D721Med (cell line): ENCODE data around the gene TEX22.

ENCODE experiments used
- DNase-seq: peaks from one replicate; pipeline ENCODE4 v3.0.0; 2011; ENCODE audit warnings: low spot score; ENCODE audit not compliant: insufficient read length
- FAIRE-seq: peaks from 2 replicates; lab custom pipeline; 2011; peaks lifted over from hg19 to GRCh38; lab: Jason Lieb, UNC
- TF ChIP-seq, protein P1 (sequence below): IDR thresholded peaks from 2 replicates; pipeline ENCODE4 v1.5.1; 2012; ENCODE audit warnings: mild to moderate bottlenecking, control low read depth; ENCODE audit not compliant: insufficient read depth; ENCODE audit errors: missing control alignments

The TEX22 gene

DNA sequence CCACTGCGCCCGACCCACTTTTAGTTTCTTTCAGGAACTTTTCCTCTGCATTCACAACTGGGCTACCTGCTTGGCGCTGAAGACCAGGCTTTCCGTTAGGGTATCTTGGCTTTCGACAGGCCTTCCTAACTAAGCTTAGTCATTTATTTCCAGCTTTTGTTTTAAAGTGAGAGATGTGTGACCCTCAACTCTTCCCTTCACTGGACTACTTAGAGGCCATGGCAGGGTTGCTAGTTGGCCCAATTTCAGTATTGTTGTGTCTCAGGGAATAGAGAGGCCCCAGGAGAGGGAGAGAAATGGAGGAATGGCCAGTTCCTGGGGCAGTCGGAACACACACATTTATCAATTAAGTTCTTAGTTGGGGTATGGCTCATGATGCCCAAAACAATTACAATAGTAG lies 31.7 kb downstream of the TEX22 start:
- TF ChIP-seq, protein P1, sequence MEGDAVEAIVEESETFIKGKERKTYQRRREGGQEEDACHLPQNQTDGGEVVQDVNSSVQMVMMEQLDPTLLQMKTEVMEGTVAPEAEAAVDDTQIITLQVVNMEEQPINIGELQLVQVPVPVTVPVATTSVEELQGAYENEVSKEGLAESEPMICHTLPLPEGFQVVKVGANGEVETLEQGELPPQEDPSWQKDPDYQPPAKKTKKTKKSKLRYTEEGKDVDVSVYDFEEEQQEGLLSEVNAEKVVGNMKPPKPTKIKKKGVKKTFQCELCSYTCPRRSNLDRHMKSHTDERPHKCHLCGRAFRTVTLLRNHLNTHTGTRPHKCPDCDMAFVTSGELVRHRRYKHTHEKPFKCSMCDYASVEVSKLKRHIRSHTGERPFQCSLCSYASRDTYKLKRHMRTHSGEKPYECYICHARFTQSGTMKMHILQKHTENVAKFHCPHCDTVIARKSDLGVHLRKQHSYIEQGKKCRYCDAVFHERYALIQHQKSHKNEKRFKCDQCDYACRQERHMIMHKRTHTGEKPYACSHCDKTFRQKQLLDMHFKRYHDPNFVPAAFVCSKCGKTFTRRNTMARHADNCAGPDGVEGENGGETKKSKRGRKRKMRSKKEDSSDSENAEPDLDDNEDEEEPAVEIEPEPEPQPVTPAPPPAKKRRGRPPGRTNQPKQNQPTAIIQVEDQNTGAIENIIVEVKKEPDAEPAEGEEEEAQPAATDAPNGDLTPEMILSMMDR = no peak
- DNase-seq (no peak), FAIRE-seq (no peak)

DNA sequence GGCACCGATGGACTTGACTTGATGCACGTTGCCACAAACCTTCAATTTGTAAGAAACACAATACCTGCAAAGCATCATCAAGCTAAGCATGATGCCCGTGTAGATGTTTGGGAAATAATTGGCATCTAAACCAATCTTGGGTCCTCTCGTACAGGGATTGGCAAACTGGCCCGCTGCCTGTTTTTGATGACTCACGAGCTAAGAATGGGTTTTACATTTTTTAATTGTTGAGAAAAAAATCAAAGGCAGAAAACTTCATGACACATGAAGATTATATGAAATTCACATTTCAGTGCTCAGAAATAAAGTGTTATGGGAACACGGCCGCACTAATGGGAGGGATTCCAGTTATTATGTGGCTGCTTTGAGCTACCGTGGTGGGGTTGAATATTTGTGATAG lies 32.2 kb downstream of the TEX22 start:
- no peak for FAIRE-seq
- DNase-seq = no peak
- TF ChIP-seq, protein P1 = no peak

DNA sequence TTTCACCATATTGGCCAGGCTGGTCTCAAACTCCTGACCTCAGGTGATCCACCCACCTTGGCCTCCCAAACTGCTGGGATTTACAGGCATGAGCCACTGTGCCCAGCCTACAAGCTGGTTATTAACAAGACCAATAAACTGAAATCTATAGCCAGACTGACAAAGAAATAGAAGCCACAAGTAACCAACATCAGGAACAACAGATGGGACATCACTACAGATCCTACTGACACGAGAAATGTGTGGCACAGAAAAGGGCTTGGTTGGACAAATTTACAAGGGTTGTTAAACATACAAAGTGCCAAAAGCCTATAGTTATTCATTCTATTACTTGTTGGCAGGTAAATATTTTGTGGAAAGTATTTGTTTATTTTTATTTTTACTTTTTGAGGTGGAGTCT lies 32.9 kb downstream of the TEX22 start:
- TF ChIP-seq, protein P1 = no peak
- DNase-seq (no peak), FAIRE-seq (no peak)

DNA sequence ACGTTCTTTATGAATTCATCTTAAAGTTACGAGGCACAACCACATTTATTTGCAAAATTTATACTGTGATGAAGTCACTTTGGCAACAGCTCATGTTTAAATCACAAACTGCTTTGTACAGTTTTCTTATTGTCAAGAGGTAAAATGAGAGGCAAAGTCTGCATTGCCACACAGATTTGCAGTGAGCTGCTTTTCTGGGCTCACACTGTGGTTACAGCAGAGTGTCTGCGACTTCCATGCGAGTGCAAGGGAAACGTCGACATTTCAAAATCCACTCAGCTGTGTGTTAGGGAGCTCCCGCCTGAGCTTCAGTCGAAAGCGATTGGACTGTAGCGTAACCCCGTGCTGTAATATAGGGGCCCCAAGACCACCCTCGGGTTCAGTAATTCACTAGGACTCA lies 34.3 kb downstream of the TEX22 start:
- FAIRE-seq = no peak
- TF ChIP-seq, protein P1 = no peak
- no peak for DNase-seq

DNA sequence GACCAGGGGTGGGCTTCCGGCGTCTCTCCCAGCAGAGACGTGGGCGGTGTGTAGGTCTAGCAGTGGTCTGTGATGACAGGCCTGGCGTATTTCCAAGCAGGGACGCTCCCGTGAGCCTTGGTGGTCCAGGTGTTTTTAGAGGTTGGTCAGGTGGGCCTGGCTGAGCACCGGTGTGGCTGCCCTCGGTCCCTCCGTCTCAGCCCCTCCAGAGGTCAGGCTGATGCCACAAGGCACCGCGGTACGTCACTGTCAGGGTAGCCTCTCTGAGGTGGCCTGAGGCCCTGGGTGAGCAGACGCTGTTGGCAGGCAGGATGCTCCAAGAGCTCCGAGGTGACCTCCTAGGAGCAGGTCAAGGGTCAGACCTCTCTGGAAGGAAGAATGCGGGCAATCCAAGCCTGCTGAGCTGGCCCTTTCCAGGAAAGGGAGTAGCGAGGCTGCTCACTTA lies 34.8 kb downstream of the TEX22 start:
- DNase-seq (no peak), FAIRE-seq (no peak)
- TF ChIP-seq, protein P1 = no peak

DNA sequence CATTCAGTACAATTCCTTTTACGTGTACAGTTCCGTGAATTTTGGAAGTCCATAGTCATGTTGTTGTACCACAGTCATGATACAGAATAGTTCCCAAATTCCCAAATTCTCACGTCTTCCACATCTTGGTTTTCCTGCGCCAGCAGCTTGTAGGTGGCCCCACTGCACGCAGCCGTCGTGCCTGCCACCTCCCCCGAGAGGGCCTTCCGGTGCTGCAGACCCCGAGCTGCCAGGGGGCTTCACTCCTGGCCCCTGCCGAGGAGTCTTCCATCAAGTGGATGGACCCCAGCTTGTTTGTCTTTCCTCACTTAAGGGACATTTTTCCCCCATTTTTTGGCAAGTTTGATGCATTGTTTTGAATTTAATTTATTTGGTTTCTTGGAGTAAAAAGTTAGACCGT lies 38.1 kb downstream of the TEX22 start:
- DNase-seq (no peak), FAIRE-seq (no peak)
- TF ChIP-seq, protein P1 = no peak

DNA sequence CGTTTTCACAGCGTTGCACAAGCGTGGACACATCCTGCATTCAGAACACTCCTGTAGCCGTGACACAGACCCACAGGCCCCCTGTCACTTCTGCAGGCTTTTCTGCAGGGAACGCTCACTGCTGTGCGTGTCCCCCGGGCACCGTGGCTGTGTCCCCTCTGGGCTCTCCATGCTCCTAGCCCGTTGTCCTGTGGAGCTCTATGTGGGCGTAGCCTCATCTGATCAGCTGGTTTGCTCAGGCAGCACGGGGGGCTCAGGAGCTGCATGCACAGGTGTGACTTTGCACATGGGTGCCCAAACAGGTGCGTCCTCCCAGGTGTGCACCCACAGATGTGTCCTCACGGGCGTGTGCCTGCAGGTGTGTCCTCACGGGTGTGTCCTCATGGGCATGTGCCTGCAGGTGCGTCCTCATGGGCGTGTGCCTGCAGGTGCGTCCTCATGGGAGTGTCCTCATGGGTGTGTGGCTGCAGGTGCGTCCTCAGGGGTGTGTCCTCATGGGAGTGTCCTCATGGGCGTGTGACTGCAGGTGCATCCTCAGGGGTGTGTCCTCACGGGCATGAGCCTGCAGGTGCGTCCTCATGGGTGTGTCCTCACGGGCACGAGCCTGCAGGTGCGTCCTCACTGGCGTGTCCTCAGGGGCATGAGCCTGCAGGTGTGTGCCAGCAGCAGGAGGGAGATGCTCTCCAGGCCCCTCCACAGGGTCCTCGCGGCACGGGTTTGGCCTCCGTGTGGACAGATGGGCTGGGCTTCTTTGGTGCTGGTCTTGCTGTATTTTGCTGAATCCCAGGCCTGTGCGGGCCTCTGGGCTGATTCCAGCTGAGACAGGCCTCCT lies 38.8 kb downstream of the TEX22 start:
- FAIRE-seq (no peak), DNase-seq (no peak)
- TF ChIP-seq, protein P1 = no peak
